NCI-H2227 treated with DMSO at 0.1 percent for 48 hours (cell line): ENCODE results near the gene SLC35F4.

Experiments
- DNase-seq: peaks from one replicate; lab custom pipeline; 2025; lab: John Stamatoyannopoulos, UW

The SLC35F4 gene

DNA sequence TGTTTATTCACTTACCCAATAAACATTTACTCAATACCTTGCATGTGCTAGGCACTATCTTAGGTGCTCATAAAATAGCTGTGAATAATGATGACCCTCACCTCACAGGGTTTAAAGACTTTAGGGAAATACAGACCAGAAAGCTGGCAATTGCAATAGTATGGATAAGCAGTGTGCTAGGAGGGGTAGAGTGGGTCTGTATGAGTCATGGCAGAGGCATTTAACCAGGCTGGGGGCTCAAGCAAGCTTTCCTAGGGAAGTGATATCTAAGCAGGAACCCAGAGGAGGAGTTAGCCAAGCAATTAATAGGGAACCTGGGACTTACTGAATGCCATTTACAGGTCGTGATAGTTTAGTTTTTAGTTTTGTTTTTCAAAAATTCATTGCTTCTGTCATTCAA lies 248.4 kb downstream of the SLC35F4 start:
- DNase-seq: no peak

DNA sequence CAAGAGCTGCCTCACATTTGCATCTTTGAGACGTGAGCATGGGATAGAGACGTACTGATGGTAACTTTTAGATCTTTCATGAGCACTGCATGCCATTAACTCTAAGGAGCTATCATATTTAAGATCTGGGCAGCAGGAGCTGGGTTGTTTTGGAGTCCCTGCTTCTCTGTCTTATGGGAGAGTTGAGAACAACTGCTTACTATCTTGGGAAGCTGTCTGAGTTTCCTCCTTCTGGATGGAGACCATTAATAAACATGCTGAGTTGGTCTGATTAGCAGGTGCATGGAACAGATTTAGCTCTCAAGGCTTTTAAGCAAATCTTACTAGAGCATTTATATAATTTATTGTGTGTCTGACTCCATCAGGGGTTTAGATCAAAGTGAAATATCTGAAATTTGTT lies 252.9 kb downstream of the SLC35F4 start:
- no peak for DNase-seq

DNA sequence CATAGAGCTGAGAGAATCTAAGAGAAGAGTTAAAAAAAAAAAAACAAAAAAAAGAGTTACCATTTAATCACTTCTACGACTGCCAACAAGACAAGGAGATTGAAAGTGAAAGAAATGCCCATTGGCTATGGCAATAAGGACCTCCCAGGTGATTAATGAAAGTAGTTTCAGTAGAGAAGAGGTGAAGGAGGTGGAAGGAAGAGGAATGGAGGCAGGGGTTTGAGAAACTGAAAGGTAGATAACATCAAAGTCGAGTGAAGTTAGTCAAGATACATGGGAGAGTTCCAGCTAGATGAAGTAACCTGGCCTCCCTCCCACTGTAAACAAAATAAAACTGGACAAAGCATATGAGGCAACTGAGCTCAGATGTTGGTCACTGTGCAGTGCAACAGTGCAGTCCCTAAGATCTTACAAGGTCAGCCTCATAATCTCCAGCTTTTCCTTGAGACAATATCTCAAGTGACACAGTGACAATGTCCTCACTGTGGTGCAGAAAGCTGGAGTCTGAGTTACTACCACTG lies 254.3 kb downstream of the SLC35F4 start:
- no peak for DNase-seq

DNA sequence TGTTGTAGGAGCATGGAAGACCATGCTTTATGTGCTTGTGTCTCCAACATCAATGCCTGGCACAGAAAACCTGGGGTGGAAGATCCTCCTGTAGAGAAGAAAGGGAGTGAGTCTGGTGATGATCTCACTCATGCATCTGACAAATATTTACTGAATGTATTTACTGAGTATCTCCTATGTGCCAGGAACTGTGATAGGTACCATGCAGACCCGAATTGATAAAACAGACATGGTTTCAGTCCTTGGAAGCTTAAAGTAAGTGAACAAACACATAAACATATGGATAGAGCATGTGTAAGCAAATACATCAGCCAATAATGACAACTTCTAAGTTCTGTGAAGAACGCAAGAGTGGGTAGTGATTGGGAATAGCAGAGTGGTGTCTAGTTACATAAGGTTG lies 255.3 kb downstream of the SLC35F4 start:
- DNase-seq: no peak

DNA sequence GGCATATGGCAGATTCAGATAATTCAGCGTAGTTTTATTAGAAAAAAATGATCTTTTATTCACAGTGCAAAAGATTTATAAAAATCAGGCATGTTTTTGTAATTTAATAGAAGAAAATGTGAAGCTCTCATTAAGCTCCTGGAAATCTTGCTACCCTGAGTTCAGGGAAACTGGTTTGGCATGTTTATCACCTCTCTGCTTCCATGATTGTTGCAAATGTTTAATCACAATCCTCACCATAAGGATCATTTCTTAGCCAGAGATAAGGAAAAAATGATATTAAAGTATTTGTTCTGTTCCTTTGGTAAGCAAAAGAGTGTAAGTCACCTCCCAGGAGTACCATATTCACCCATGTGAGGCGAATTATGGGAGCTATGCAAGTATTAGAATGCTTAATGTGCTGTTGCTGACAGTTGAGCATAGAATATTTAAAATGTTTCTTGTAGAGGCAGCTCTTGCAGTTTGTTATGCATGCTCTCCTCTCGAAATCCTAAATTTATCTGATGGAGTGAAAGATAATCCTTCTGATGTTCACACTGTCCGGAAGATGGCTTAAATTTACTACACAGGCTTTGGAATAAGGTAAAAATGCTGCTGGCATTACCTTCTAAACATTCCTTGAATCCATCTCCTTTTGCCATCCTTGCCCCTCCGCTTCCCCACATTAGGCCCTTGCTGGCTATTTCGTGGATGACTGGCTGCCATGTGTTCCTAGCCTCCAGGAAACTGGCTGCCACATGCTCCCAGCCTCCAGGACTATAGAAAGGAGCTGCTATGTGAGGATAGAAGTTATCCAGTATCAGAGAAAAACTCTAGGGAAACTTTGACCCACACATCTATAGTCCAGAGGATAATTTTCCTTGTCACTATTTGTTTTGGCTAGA lies 256.5 kb downstream of the SLC35F4 start:
- DNase-seq: no peak

DNA sequence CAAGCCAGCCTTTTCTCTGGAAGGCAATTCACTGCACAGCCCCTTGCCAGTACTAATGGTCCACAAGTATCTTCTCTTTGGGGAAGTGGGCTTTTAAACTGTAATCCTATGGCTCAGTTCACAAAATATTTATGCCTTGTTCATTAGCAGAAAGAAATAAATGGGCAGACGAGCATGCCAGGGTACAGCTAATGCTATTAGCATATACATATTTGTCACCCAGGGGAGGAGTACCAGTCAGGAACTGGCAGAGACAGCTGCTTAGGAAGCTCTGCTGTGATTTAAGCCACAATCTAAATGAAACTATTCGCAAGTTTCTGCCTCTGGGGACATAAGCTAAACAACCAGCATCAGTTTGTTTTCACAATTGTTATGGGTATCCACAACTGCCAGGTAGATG lies 258.8 kb downstream of the SLC35F4 start:
- DNase-seq: no peak

DNA sequence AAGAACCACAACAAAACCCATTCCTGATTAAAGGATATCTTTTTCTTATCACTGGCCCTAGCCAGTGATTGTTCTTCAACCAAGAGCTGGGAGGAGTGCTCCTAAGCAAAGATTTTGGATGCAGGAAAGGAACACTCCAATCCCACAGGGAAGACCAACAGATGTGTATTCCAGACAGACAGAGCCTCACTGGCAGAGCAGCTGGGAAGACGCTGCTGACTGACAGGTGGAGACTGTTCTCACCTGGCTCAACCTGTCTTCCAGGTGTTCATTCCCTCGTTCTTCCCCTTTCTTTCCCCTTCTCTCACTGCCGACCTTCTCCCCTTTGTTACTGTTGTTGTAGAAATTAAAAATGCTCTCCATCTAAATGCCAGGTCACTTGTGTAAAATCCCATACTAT lies 282.5 kb downstream of the SLC35F4 start:
- DNase-seq: no peak

DNA sequence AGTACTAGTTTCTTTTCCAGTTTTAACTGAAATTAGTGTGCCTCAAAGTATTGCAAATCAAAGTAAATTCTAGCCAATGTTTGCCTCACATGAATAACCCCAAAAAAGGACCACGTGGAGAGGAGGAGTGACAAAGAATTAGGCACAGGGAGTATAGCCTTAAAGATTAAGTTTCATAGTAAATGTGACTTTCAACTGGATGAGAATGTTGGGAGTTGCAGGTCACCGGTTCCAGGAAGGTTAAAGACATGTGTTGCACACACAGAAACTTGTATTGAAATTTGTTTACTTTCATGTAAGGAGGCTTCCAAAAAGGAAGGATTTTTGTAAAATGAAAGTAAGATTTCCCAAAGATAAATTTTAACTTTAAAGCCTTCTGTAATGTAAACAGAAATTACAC lies 283.1 kb downstream of the SLC35F4 start:
- DNase-seq: no peak

DNA sequence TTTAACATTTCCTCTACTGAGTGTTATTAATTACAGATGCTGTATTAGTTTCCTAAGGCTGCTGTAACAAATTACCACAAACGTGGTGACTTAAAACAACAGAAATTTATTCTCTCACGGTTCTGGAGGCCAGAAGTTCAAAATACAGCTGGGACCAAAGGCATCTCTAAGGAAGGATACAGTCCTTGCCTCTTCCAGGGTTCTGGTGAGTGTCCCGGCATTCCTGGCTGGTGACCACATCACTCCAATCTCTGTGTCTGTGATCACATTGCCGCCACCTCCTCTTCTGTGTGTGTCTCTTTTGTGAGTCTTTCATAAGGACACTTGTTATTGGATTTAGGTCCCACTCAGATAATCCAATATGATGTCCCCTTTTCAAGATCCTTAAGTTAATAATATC lies 287.1 kb downstream of the SLC35F4 start:
- DNase-seq: no peak

DNA sequence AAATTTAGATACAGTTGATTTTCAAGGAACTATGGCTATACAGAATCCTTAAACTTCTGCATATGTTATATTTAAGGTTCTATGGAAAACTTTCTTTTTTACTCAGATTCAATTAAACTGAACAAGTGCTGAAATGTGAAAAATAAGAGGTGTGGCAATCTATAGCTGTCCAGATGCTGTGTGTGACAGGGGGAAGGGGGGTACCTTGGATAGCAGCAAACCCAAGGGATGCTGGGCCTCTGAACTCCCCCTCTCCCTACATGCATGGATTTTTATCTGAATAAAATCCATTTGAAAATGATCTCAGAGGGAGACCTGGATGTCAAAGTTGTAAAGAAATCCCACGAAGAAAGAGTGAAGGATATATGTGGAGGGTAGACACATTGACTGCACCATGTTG lies 289.4 kb downstream of the SLC35F4 start:
- no peak for DNase-seq

DNA sequence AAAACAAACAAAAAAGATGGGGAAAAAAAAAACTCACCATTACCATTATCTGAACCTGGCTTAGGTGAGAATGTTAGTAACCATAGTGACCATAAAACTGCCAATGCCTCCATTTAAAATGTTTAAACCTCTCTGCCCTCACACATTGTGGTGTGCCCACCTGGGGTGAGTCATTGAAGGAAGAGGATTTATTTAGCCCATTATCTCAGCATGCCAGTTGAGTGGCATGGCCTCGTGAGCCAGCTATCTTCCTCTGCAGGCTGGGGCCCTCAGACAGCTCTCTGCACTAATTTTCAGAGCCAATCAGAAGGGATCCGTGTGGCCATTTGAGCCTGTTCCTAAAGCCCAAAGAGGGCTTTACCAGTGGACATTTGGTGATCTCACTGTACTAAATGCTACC lies 290.4 kb downstream of the SLC35F4 start:
- peak; percentile 91 for DNase-seq

DNA sequence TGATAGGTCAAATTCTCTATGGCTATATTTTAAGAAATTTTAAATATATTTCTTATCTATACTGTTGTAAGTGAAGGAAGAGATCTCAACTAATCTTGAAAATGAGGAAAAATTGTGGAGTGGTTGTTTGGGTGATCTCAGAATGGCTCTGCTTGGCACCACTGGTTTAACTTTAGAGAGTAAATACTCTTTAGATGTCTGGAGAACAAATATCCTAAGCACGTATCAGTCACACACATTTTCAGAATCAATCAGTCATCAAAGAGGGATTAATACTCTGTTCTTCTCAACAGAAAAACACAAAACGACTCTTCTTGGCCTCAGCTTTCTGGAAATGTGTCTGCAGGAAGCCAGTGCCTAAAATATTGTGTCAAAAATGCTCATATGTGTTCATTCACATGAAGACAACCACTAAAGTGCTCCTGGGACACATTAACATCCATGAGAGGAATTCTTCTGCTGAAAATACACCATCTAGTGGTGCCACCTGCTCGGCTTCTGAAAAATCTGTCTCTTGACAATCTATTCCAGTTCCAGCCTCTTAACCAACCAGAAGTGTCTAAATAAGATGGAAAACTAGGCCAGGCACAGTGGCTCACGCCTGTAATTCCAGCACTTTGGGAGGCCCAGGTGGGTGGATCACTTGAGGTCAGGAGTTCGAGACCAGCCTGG lies 291.1 kb downstream of the SLC35F4 start:
- DNase-seq: peak; percentile 59

DNA sequence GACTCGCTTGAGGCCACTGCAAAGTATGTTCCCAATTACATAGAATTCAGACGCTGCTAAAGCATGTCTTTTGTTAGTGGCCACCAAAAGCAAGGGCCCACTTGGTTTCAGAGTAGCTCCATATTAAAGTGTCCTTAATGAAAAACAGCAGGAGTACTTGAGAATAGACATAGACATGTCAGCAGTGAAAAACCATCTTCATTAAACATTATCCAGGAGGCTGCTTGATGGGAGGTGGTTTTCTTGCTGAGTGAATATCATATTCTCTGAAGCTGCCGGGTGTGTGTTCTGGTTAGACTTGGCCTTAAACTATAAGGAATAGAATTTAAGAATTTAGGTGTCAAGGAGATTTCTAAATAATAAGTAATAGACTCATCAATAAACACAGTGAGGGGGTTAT lies 292.7 kb downstream of the SLC35F4 start:
- no peak for DNase-seq

DNA sequence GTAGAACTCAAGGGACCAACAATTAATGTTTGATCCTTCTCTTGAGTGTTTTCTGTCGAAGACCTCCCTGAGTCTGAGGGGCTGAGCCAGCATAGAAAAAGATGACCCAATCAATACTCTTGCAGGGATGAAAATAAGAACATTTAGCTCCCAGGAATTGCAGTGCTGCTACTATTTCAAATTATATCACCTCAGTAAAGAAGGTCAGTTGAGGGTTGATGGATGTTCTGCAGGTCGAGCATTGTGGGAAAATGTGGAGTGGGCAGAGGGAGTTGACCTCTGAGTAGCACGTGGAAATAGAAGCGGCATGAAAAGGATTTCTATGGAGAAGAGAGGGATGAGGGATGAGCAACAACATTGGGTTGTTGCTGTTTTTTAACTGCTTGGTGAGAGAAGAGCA lies 297.3 kb downstream of the SLC35F4 start:
- DNase-seq: peak; percentile 75

DNA sequence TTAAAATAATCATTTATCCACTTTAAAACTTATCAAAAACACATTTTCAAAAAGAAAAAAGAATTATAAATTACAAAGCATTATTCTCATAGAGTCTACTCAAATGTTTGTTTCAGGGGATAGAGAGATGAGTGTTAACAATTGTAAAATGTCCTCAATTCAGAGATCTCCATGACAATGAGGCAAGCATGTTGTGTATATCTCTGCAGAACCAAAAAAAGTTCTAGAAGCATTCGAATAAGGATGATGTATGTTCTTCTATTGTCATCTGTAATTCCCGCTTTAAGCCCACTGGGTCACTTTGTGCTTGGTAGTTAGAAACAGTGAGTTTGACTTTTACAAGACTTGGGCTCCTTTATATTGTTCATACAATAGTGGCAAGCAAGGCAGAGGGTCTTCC lies 298.7 kb downstream of the SLC35F4 start:
- no peak for DNase-seq

DNA sequence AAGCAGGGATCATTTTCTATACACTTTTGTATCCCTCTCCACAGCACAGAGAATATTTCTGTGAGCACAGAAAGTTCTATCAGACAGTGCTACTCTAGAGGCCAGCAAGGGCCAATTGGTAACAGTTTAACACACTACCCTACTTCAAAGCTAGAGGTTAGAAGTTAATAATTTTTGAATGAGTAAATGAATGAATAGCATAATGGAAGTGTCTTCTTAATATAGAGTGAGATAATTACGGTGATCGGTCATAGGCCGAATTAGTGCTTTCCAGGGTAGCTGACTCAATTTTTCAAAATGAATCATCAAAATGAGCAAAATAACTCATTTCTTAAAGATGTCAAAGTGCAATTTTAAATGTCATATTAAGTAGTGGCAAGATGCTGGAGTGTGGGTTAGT lies 305.2 kb downstream of the SLC35F4 start:
- no peak for DNase-seq

DNA sequence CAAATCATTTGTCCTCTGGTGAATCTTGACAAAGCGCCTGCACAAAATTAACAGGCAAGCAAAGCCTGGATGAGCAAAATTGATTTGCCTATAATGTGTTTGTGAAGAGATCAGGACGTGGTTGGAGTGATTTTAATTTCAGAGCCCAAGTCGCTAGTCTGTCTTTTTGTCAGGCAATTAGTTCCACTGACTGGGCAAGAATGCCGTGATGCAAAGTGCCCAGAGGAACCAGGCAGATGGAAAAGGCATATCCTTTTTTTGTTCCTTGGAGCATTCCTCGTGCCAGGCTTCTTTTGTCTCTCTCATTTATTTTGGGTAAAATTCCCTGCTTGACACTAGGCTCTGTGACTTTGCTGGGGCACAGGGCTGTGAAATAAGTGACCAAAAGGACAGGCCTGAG lies 306.3 kb downstream of the SLC35F4 start:
- DNase-seq: no peak

DNA sequence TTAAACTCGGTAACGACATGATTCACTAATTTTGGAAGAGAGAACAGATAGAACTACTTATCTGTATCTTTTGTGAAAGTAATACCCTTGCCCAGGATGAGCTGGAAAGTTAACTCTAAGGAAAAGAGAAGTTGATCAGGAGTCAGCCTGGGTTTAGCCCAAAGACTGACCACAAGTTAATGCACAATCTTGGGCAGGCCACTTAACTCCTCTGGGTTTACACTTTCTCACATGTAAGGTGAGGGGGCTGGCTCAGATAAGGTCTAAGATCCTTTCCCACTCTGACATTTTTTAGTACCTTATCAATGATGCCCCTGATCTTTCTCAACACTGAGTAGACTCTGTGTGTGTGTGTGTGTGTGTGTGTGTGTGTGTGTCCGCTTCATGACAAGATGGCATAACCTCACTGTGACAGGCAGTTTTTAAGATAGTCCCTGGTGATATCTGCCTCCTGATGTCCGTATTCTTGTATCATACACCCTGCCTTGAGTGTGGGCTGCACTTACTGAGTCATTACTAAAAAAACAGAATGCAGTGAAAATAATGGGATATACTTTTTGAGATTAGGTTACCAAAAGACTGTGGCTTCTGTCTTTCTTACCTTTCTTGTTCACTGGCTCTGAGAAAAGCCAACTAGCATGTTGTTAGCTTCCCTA lies 316.0 kb downstream of the SLC35F4 start:
- DNase-seq: no peak

DNA sequence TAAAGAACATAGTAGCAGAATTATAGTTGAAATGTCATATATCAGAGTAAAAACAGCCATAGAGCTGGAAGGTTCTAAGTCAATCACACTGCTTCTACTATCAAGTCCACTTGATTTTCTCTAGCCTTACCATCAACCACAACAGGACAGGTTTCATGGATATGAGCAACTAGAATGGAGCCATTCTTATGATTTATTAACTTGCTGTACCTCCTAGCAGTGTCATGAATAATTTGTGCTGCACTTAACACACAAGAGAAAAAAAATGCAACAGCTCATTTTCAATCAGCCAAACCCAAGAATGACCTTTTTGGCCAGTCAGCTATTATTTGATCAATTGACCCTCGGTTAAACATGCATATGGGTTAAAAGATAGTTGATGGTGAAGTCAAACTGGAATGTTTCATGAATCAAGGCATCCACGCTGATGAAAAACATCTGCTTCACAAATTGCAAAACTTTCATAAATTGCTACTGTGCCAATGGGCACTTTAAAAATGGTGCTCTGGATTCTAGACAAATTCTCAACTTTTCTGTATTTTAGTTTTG lies 316.8 kb downstream of the SLC35F4 start:
- DNase-seq: no peak

DNA sequence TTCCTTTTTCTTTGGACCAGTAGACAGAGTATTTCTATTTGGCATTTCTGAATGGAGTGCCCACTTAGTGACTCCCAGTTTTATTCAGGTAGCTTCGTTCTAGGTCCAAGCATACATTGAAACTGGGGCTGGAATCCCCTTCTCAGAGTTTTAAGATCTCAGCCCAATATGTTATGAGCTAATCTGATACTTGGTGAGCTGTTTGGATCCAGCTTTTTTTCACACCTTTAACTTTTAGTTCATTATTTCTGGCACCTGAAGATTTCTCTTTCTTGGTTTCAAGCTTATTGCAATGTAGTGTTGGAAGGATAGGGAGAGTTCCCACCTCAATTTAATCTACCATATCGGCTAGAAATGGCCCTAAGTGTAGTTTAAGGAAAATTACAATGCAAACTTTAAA lies 318.8 kb downstream of the SLC35F4 start:
- no peak for DNase-seq

DNA sequence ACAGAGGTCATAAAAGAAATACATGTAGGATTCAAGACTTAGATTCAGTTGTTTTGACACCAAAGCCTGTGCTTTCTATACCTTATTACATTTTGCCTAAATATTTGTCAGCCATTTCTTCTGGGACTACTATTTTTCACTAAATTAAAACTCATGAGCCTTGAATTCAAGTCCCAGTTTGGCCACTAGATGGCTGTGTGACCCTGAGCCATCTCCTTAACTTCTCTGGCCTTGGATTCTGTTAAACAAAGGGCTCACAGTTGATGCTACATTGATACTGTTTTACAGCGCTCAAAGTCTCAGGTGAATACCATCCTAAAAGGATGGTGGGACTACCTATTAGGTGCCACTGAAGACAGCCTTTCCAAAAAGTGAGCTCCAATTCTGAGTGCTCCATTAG lies 332.7 kb downstream of the SLC35F4 start:
- DNase-seq: no peak

DNA sequence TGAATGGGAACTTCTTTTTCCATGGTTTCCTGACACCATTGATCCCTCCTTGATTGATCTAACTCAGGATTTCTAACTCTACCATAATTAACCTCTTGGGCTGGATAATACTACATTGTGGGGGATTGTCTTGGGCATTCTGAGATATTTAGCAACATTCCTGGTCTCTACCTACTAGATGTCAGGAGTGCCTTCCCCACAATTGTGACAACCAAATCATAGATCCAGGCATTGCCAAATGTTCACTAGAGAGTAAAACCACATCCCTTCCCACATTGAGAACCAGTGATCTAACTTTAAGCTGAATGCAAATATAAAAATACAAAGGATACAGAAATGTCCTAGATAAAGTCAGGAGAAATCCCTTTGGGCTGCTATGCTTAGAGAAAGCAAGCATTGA lies 335.3 kb downstream of the SLC35F4 start:
- DNase-seq: no peak

DNA sequence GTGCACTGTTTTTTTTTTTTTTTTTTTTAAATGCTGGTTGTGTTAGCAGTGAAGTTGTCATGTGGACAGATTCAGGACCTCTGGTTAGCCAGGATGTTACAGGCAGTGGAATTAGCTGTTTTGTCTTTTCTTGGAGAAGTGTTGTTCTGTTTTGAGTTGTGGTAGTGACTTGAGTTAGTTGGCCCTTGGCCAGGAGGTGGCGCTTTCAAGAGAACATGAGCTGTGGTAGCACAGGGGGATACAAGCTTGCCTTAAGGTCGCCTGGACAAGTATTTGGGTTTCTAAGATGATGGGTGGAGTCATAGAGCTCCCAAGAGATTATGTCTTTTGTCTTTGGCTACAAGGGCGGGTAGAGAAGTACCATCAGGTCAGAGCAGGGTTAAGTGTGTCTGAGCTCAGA lies 338.9 kb downstream of the SLC35F4 start:
- DNase-seq: no peak
